GM13976 (cell line): ENCODE measurements around the gene SNX13.

Experiments
- DNase-seq: peaks from one replicate; pipeline ENCODE4 v3.0.0; 2012; ENCODE audit warnings: low spot score
- in situ Hi-C: fragments of 300-500 bp; cut with MboI; formaldehyde crosslinking; loops from one replicate; pipeline ENCODE4 v1.12.0; 2022; ENCODE audit warnings: low sequenced_read_pairs, mixed read lengths, inconsistent platforms; ENCODE audit not compliant: unreplicated experiment
- TF ChIP-seq, protein P1 (sequence below): IDR thresholded peaks from 2 replicates; pipeline ENCODE4 v1.5.1; 2012; ENCODE audit warnings: borderline replicate concordance, mild to moderate bottlenecking; ENCODE audit not compliant: insufficient read depth; ENCODE audit errors: extremely low read depth, missing control alignments, control extremely low read depth

The SNX13 gene, protein sequence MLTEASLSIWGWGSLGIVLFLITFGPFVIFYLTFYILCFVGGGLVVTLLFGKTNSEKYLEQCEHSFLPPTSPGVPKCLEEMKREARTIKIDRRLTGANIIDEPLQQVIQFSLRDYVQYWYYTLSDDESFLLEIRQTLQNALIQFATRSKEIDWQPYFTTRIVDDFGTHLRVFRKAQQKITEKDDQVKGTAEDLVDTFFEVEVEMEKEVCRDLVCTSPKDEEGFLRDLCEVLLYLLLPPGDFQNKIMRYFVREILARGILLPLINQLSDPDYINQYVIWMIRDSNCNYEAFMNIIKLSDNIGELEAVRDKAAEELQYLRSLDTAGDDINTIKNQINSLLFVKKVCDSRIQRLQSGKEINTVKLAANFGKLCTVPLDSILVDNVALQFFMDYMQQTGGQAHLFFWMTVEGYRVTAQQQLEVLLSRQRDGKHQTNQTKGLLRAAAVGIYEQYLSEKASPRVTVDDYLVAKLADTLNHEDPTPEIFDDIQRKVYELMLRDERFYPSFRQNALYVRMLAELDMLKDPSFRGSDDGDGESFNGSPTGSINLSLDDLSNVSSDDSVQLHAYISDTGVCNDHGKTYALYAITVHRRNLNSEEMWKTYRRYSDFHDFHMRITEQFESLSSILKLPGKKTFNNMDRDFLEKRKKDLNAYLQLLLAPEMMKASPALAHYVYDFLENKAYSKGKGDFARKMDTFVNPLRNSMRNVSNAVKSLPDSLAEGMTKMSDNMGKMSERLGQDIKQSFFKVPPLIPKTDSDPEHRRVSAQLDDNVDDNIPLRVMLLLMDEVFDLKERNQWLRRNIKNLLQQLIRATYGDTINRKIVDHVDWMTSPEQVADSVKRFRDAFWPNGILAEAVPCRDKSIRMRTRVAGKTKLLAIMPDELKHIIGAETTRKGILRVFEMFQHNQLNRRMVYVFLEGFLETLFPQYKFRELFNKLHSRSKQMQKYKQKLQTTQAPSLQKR

DNA sequence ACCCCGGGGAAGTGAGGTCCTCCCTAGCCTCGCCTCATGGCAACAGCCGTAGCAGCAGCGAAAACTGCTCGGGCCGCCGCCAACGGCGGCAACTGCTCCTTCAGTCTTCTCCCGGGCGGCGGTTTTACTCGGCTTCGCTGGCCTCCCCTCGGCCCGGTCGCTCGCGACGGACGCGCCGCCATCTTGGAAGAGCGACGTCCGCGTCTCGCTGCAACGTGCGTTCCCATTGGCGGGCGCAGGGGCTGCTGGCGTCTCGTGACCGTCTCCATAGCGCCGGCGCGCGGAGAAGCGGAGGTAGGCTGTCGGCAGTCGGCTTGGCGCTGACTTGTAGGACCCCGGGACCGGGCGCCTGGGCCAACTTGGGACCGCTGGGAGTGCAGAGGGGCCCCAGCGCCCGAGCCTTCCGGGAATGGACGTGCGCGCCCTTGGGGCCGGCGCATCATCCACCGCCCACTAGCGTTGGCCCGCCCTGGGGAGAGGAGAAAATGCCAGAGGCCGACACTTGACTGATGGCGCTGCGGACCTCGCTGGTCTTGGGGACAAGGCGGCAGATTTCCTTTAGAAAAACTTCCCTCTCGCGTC, at the start of gene SNX13:
Gene SNX13 (minus strand): TSS at position 193 of the 582 bp plus-strand sequence. CDS start 199 bp downstream, outside the sequence.
- in situ Hi-C loops: no loop called here
- TF ChIP-seq, protein P1, sequence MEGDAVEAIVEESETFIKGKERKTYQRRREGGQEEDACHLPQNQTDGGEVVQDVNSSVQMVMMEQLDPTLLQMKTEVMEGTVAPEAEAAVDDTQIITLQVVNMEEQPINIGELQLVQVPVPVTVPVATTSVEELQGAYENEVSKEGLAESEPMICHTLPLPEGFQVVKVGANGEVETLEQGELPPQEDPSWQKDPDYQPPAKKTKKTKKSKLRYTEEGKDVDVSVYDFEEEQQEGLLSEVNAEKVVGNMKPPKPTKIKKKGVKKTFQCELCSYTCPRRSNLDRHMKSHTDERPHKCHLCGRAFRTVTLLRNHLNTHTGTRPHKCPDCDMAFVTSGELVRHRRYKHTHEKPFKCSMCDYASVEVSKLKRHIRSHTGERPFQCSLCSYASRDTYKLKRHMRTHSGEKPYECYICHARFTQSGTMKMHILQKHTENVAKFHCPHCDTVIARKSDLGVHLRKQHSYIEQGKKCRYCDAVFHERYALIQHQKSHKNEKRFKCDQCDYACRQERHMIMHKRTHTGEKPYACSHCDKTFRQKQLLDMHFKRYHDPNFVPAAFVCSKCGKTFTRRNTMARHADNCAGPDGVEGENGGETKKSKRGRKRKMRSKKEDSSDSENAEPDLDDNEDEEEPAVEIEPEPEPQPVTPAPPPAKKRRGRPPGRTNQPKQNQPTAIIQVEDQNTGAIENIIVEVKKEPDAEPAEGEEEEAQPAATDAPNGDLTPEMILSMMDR: peak; percentile 36
- peak; percentile 94 for DNase-seq

DNA sequence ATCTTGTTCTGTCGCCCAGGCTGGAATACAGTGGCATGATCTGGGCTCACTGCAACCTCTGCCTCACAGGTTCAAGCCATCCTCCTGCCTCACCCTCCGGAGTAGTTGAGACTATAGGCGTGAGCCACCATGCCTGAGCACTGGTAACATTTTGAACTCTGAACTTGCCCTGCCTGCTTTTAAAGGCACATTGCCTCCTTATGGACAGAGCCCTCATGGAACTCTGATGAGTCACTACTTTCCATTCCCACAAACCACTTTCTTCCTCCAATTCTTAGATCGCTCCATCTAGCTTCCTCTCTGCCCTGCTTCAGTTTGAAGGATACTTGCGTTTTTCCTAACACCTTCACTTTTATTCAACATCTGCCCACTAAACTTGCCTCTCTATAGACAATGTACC, 49.3 kb upstream of the SNX13 start:
- in situ Hi-C loops: no loop called here
- DNase-seq: no peak
- TF ChIP-seq, protein P1: no peak

DNA sequence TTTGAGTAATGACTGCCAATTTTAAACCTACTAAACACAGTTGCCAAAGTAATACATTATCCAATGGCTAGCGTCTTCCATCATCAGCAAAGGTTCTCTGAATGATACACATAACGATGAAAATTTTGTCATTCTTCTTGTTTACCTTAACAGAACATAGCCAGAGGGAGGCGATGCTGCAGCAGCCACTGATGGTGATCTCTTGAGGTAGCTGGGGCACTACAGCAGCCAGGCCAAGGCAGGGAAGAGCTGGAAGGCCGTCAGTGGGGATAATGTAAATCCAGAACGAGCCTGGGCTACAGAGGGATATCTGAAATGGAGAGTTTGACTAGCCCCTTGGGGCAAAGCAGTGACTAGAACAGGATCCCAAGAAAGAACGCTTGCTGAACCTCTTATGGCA, 48.6 kb upstream of the SNX13 start:
- TF ChIP-seq, protein P1: no peak
- DNase-seq: no peak
- in situ Hi-C loops: no loop called here

DNA sequence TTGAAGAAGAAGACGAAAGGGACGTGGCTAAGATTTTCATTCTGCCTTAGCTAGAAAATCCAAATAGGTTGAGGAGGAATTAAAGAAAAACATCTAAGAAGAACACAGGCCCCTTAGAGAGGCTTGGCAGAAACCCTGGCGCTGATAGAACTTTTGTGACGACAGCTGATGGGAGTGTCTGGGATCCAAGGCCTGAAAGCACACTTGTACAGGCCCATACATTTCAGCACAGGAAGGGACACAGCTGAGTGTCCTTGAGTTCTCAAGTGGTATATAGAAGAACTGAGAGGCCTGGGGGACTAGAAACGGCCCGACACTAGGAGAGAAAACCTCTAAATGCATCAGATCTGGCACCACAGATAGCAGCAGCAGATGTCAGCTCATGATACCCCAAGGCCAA, 47.8 kb upstream of the SNX13 start:
- TF ChIP-seq, protein P1: no peak
- in situ Hi-C loops: no loop called here
- no peak for DNase-seq

DNA sequence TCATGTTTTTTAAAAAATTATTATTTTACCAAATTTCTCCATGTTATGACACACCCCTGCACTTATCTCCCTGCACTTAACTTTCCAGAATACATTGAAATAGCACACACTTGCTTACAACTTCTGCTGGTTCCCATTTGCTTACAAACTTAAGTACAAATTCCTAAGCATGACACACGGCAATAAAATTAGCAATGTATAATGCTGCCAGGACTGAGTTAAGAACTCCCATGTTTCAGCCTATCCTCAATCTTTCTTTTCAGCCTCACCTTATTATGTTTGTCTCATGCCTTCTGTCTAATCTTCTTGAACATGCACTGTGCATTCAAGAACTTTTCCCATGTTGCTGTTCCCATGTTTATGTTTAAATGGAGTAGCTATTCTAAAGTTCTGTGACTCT, 46.6 kb upstream of the SNX13 start:
- TF ChIP-seq, protein P1: no peak
- DNase-seq: no peak
- in situ Hi-C loops: no loop called here
